ENCODE data around the gene SPDYE17.
"Not testable (repeated sequence)": the region's sequence is repeated elsewhere in the genome, so short reads cannot be mapped to it uniquely, and the experiment has no call there.

Gene SPDYE17

DNA sequence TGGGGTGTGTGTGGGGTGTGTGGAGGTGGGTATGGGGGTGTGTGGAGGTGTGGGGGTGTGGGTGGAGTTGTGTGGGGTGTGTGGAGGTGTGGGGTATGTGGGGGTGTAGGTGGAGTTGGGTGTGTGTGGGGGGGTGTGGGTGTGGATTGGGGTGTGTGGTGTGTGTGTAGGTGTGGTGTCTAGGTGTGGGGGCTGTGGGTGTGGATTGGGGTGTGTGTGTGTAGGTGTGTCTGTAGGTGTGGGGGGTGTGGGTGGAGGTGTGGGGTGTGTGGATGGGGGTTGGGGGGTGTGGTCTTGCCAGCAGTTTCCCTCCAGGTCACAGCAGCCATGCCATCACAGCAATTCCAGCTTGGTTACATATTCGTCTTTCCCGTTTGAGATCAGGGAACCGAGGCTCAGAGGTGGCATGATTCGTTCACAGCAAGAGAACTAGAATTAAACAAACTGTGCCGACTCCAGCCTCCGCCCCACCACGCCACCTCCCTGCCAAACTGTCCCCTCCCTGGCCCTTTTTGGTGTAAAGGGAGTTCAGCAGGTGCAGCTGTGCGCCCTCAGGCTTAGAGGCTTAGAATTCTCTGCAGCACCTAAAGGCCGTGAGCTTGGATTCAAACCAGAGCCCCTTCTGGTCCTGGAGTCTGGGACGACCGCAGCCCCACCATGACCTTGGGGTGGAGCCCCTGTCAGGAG lies 33.3 kb downstream of the SPDYE17 start:
- DNase-seq (ENCODE audit: low read depth in 2 of 2, low spot score in 1 of 2), result not testable (repeated sequence)

GRCh38 chr7:76998285-76998589 lies 33.9 kb downstream of the SPDYE17 start:
- no peak for DNase-seq (ENCODE audit: low read depth in 2 of 2, low spot score in 1 of 2)

DNA sequence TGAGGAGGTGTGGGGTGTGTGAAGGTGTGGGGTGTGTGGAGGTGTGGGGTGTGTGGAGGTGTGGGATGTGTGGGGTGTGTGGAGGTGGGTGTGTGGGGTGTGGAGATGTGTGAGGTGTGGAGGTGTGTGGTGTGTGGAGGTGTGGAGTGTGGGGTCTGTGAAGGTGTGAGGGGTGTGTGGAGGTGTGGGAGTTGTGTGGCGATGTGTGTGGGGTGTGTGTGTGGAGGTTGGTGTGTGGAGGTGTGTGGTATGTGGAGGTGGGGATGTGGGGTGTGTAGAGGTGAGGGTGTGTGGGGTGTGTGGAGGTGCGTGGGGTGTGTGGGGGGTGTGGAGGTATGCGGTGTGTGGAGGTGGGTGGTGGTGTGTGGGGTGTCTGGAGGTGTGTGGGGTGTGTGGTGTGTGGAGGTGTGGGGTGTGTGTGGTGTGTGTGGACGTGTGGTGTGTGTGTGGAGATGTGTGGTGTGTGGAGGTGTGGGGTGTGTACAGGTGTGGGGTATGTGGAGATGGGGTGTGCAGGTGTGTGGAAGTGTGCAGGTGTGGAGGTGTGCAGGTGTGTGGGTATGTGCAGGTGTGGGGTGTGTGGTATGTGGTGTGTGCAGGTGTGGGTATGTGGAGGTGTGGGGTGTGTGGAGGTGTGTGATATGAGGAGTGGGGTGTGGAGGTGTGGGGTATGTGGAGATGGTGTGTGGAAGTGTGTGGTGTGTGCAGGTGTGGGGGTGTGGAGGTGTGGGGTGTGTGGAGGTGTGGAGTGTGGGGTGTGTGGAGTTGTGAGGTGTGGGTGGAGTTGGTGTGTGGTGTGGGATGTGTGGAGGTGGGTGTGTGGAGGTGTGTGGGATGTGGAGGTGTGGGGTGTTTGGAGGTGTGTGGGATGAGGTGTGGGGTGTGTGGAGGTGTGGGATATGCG lies 34.5 kb downstream of the SPDYE17 start:
- no peak for DNase-seq (ENCODE audit: low read depth in 2 of 2, low spot score in 1 of 2)

GRCh38 chr7:76996932-76997331 lies 35.2 kb downstream of the SPDYE17 start:
- DNase-seq (ENCODE audit: low read depth in 2 of 2, low spot score in 1 of 2), result not testable (repeated sequence)

- DNase-seq (ENCODE audit: low read depth in 2 of 2, low spot score in 1 of 2), result not testable (repeated sequence)
Observed at GRCh38 chr7:76994286-76994685, 37.9 kb downstream of the SPDYE17 start.

DNA sequence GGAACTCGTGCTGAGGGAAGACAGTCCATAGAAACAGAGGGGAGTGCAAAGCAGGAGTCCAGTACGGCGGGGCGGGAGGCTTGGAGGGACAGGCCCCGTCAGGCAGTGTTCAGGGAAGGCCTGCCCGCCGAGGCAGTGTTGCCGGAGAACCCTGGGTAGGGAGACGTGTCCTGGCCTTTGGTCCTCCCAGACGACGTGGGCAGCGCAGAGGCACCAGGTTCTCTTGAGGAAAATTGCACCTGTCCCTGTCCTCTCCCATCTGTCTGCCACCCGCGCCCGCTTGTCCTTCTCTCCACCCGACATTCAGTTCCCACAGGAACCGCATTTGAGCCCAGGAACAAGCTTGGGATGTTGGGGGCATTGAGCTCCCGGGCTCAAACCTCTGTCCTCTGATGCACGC lies 38.3 kb downstream of the SPDYE17 start:
- not testable (repeated sequence) for DNase-seq (ENCODE audit: low read depth in 2 of 2, low spot score in 1 of 2)

GRCh38 chr7:76992871-76993270 lies 39.3 kb downstream of the SPDYE17 start:
- DNase-seq (ENCODE audit: low read depth in 2 of 2, low spot score in 1 of 2), result not testable (repeated sequence)

DNA sequence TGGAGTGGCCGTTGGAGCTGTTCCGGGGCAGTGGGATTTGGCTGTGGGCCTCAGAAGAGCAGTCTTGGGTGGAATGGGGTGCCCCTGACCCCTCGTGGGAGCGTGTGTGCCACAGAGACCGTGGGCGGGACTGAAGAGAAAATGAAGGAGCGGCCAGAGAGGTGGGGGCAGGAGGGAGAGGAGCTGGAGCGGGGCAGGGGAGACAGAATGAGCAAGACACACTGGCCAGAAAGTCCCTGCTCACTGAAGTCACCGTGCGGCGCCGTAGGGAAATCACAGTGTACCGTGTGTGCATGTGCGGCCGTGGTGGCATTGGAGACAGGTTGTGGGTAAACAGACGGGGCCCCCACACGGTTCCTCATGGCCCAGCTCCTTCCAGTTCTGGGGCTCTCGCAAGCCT lies 40.0 kb downstream of the SPDYE17 start:
- DNase-seq (ENCODE audit: low read depth in 2 of 2, low spot score in 1 of 2), result not testable (repeated sequence)

DNA sequence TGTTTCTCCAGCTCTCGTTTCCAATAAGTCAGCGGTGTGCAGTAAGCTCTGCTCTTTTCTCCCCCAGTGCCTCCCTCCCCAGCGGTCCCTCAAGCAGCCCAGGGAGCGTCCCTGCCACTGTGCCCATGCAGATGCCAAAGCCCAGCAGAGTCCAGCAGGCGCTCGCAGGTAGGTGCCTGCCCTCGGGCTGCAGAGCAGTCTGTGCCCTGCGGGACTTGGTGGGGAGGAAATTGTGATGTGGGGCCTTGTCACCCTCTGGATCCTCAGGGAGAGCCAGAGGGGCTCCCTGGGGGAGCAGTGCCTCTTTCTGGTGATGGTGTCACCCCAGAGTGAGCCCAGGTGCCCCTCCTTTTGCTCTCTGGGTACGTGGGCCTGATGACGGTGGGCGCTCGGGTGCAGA lies 42.0 kb downstream of the SPDYE17 start:
- DNase-seq (ENCODE audit: low read depth in 2 of 2, low spot score in 1 of 2), result not testable (repeated sequence)

GRCh38 chr7:76985924-76986717 lies 46.0 kb downstream of the SPDYE17 start:
- not testable (repeated sequence) for DNase-seq (ENCODE audit: low read depth in 2 of 2, low spot score in 1 of 2)

DNA sequence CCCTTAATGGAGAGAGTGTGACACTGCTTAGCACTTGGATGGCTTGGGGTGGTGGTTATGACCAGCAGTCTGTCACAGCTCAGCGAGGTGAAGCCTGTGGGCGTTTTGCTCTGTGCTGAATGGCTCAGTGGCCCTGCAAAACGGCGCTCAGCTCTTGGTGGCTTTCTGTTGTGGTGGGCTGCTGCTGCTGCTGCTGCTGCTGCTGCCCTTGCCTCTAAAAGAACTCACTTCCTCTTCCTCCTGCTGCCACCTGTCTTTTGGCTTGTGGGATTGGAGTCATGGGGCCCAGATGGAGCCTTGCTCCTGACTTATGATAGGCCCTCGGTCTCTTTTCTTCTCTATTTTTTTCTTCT lies 47.4 kb downstream of the SPDYE17 start:
- DNase-seq (ENCODE audit: low read depth in 2 of 2, low spot score in 1 of 2), result not testable (repeated sequence)

- DNase-seq (ENCODE audit: low read depth in 2 of 2, low spot score in 1 of 2), result not testable (repeated sequence)
Observed at GRCh38 chr7:76983937-76984783, 48.0 kb downstream of the SPDYE17 start.

DNA sequence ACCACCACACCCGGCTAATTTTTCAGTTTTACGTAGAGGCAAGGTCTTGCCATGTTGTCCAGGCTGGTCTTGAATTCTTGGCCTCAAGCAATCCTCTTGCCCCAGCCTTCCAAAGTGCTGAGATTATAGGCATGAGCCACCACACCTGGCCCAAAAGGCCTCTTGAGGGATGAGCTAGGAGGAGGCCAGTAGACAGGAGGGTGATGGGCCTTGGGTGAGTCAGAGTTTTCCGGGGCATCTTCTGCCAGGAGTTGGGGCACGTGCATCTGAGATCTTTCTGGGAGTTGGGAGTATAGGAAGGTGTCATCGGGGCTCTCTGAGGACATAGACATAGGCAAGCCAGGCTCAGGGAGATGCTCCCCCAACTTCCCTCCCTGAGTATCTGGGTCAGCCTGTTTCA lies 48.8 kb downstream of the SPDYE17 start:
- DNase-seq (ENCODE audit: low read depth in 2 of 2, low spot score in 1 of 2), result not testable (repeated sequence)

- not testable (repeated sequence) for DNase-seq (ENCODE audit: low read depth in 2 of 2, low spot score in 1 of 2)
Observed at GRCh38 chr7:76982501-76982900, 49.7 kb downstream of the SPDYE17 start.

DNA sequence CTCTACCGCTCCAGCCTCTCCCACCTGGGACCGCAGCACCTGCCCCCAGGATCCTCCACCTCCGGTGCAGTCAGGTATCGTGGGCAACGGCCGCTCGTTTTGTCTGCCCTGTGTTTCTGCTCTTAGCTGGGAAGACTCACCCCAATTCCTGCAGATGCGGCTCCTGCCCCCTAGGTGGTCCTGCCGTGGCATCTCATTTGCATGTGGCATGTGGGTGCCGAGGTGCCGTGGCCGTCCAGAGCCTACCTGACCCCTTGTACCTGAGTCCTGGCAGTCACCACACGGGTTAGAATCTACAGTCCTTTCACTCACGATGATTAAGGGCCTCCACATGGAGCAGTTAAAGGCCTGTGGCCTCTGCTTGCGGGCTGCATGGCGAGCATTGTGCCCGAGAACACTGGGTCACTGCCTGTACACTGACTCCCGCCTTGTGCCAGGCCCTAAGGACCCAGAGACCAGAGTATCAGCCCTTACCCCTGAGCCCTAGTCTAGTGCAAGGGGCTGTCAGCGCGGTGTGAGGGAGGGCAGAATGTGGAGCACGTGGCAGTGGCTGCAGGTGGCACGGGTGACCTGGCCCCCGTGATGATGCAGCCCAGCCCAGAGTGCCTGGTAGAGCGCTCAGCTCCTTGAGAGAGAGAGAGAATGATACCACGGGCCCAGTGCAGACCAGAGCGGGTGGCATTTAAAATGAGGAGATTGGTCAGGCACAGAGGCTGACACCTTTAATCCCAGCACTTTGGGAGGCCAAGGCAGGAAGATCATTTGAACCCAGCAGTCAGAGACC lies 50.8 kb downstream of the SPDYE17 start:
- DNase-seq (ENCODE audit: low read depth in 2 of 2, low spot score in 1 of 2), result not testable (repeated sequence)

GRCh38 chr7:76980576-76980975 lies 51.6 kb downstream of the SPDYE17 start:
- DNase-seq (ENCODE audit: low read depth in 2 of 2, low spot score in 1 of 2), result not testable (repeated sequence)

DNA sequence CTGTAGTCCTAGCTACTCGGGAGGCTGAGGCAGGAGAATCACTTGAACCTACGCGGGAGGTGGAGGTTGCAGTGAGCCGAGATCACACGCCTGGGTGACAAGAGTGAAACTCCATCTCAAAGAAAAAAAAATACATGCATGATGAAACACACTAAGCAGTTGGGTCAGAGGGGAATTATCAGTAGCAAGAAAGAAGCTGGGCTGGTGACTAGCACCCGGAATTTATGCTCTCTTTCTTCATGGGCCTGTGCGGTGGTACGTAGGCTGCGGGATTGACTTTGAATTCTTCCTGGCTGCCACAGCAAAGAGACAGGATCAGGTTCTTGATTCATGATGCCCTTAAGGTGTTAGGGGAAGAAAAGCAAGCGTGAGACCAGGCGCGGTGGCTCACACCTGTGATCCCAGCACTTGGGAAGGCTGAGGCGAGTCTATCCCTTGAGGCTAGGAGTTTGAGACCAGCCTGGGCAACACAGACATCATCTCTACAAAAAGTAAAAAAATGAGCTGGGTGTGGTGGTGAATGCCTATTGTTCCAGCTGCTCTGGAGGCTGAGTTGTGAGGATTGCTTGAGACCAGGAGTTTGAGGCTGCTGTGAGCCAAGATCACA lies 54.3 kb downstream of the SPDYE17 start:
- not testable (repeated sequence) for DNase-seq (ENCODE audit: low read depth in 2 of 2, low spot score in 1 of 2)

DNA sequence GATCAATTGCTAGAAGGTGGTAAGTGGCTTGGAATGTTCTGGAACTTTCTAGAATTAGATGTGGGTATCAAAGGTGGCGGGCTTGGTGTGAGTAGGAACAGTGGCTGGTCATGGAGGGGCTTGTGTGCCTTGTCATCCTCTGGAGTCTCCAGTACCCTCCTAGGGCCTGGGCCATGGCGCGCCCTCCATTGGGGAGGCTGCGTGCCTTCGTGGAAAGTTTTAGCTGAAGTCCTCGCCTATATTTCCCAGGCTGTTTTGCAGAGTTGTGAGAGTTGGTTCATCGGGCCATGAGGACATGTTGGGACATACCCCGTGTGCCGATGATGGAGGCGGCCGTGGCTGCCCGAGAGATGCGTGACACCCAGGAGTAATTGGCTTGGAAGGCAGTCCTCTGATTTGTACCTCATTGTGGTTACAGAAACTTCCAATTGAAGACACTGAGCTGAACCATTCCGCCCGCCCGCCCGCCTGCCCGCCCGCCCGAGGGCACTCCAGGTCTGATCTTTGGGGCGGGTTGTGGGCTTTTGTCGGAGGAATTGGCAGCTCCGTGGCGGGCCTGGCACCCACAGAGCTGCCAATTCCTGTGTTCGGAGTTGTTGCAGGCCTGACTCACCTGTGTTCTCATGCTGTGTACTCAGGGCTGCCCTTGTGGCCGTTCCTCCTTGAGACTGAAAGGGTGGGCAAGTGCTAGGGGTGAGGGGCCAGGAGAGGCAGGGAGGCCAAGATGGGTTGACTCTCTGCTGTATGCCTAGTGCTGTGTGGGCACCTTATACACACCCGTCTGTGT lies 57.2 kb downstream of the SPDYE17 start:
- DNase-seq (ENCODE audit: low read depth in 2 of 2, low spot score in 1 of 2), result not testable (repeated sequence)

GRCh38 chr7:76974336-76974735 lies 57.8 kb downstream of the SPDYE17 start:
- not testable (repeated sequence) for DNase-seq (ENCODE audit: low read depth in 2 of 2, low spot score in 1 of 2)
